ENCODE data around the gene DCAF5.
A peak's percentile ranks its signal among the peaks of the same experiment; 100 is the strongest.
"Not testable (repeated sequence)": the region's sequence is repeated elsewhere in the genome, so short reads cannot be mapped to it uniquely, and the experiment has no call there.

DCAF5 gene

DNA sequence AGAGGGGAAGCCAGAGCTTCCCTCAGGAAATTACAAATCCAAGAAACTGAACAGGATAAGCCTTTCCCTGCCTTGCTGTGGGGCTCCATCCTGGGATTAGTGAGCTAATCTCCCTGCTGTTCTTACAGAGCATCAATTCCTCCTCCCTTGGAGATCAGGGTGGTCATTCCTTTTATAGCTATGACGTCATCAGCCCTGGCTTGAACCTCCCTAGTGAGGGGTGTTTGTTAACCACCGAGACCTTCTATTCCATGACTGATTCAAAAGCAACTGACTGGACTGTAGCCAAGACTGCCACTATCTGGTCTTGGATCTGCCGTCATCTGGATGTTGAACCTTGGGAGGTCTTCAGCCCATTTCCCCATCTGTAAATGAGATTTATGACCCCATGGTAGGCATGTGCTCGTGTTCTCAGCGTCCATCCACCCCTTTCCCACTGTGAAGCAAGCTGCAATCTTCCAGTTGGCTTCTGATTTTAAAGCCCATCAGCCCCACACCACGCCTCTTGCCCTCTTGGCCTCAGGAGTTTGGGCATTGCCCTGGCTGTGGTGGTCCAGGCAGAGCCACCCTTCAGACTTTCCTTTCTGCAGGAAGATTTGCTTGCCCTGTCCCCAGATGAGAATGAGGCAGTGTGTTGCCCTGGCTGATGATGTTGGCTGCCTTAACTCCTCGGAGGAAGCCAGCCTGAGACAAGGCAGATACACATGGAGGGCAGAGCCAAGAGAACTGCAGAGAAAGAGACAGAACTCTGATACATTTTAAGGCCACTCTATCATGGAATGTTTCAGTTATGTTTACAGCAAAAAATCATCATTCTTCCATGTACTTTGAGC, 114.2 kb downstream of the DCAF5 start:
- peak; percentile 92 for DNase-seq

DNA sequence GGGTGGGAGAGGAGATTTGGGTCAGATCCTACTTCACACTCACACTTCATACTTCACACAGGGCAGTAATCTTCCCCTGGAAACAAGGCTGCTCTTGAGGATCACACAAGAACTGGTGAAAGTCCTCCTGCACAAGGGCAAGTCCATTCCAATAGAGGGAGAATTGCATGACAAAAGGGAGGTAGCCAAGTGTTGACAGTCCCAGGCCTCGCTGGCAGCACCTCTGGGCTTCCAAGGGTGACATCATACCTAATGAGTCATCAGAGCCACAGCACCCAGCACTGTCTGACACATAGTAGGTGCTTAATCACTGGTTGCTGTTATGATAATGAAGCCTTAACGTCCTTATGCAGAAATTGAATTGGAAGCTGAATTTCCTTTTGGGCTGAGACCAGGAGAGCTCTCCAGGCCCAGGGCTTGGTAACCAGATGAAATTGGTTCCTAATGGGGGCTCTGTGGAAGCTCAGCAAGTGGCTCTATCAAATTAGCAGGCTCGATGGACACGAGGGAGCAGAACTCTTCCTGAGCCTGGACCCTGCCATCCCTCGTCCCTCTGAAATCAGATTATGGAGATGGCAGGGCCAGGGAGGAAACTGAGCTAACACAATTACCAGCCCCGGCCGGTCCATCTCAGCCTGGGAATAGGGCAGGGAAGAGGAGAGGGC, 115.0 kb downstream of the DCAF5 start:
- no peak for DNase-seq

DNA sequence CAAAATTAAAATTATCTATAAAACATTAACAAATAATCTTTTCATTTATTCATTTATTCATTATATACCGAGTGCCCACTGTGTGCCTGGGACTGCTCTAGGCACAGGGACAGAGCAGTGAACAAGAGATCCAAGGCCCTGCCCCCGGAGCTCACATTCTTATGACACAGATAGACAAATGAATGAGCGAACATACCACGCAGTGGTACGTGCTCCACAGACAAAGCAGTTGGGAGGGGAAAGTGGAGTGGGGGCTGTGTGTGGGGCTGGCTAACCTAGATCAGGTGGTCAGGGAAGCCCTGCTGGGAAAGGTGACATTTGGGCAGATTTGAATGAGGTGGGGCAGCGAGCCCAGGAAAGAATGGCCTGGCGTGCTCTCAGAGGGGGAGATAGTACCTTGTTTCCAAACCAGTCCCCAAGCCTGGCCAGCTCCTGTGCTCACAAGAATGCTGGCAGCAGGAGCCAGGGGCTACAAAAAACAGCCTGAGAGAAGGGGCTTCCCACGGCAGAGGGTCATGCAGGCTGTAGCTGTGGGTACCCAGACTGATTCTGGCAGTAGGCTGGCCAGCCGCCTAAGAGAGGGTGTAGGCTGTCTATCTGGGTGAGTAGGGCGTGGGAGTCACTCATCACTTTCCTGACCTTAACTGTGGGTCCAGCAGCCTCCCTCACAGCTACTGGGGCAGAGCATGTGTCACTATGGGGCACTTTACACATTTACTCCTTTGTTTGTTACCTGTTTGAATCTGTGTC, 116.0 kb downstream of the DCAF5 start:
- DNase-seq, result no peak

DNA sequence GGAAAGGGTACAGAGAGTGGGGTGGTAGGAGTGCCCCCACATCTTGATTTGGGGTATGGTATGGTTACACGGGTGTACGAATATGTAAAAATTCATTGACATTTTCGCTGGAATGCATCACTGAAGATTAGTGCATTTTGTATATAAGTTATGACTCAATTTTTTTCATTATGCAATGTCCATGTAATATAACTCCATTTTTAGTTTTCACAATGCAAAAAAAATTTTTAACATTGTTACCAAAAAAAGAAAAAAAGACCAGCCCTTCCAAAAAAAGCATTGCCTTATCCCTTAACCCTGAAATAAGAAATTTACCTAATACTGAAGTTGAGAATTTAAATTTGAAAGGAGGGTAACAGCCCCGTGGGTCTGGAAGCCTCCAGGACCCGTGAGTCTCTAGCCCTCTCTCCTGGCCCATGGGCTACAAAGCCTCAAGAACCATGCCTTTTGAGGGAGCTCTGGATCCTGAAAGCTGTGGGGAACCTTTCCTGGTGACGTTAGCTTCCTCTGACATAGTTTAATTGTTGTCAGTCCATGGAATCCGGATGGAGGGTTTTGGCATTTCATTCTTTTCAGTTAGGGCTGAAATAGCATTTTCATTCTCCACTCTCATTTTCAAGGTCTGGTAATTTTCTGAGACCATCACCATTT, 118.2 kb downstream of the DCAF5 start:
- DNase-seq, result no peak

DNA sequence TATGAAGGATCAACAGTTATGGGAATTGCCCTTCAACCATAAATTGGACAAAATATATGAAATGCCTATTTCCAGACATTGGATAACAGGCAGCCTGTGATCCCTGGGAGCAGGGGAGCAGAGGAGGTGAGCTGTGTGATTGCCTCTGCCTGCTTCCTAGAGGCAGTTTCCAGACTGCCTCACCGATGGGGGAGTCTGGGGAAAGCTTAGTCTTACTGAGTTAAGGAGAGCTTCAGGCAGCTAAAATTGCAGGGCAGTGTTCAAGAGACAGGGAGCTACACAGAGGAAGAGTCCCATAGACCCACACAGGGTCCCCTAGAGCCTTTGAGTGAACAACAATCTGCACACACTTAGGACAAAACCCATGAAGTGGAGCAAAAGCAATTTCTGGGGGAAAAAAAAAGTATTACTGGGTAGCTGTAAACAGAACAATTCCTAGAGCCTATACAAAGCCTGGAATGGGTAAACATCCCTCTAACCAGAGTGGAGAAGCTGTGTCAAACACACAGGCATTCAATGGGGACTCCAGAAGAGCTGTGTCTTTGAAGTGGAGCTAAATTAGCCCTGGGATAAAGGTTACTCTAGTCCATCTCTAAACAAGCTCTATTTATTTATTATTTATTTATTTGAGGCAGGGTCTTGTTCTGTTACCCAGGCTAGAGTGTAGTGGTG, 125.5 kb downstream of the DCAF5 start:
- DNase-seq, result no peak

DNA sequence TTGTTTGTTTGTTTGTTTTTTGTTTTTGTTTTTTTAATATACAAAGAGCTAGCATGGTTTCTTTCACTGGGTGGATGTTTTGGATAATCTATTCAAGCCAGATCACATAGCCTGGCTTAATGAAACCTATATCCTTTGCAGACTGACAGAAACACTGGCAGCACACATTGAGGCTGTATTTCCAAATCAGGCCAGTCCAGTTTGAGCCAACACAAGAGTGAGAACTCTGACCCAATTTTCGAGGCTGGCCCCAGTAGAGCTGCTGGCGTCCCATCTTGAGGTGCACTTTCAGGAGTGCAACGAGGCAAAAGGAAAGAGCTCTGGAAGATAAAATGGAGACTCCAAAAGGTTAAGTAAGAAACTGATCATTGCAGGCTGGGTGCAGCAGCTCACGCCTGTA, 129.9 kb downstream of the DCAF5 start:
- no peak for DNase-seq

DNA sequence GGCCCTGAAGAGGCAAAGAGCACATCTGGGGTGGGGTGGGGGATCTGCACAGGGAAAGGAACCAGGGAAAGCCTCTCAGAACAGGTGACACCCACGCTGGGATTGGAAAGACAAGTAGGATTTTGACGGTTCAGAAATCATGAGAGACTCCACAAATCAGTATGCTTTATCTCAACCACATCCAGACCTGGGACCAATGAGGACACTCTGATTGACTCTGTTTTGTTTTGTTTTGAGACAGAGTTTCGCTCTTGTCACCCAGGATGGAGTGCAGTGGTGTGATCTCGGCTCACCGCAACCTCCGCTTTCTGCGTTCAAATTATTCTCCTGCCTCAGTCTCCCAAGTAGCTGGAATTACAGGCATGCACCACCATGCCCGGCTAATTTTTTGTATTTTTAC, 130.8 kb downstream of the DCAF5 start:
- DNase-seq, result not testable (repeated sequence)

DNA sequence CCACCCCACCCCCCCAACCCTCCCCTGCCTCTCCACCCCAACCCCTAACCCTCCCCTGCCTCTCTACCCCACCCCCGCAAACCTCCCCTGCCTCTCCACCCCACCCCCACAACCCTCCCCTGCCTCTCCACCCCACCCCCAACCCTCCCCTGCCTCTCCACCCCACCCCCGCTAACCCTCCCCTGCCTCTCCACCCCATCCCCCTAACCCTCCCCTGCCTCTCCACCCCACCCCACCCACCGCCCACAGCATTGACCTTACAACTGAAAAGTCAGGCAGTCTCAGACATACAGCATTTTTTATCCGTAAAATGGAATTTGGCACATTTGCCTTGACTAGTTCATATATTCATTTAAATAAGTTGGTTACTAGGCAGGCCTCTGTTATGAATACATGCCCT, 135.2 kb downstream of the DCAF5 start:
- no peak for DNase-seq

DNA sequence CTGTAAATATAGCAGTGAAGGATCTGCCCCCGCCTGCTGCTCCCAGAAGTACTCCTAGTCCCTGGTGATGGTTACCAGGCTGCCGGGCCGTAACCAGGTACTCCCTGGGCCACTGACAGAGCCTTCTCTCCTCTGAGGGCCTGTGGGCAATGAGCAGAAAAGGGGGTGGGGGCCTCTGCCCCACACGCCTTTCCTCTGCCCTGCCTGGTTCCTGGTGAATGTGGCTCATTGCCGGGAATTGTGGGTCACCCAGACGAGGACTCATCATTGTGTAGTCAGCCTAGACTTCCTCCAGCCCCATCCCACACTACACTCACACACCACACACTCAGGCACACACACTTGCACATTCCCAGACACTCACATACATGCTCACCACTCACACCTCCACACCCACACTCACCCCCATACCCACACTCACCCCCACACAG, 138.1 kb downstream of the DCAF5 start:
- no peak for DNase-seq

DNA sequence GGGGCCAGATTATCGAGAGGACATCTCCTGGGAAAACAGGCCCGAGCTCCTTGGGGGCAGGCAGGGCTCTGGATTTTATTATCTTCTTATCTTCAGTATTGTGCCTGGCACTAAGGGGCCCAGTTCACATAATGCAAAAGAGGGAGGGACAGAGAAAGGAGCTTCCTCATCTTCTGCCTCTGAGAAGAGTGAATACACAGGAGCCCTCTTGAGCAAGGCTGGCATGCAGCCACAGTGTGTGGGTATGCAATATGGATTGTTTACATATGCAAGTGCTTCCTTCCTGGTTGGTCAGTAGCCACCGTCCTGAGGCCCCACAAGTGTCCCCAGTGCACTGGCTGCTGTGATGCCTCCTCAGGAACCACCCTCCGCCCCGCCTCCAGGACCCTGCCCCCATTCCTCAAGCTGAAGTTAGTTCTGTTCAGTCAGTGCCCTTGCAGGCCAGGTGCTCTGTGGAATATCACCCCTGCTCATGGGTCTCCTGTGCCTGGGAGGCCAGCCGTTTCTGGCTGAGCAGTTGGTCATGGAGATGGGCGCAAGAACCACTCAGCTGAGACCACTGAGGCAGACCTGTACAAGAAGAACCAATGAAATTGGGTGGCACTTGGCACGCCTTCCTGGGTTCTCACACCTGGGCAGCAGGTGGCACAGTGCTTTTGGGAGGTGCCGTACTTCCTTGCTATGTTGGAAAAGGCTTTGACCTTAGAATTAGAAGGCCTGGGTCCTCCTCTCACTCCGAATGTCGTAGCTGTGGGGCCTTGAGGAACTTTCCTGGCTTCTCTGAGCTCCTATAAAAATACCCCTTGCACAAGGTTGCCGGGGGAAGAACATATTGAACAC, 138.8 kb downstream of the DCAF5 start:
- DNase-seq, result no peak

DNA sequence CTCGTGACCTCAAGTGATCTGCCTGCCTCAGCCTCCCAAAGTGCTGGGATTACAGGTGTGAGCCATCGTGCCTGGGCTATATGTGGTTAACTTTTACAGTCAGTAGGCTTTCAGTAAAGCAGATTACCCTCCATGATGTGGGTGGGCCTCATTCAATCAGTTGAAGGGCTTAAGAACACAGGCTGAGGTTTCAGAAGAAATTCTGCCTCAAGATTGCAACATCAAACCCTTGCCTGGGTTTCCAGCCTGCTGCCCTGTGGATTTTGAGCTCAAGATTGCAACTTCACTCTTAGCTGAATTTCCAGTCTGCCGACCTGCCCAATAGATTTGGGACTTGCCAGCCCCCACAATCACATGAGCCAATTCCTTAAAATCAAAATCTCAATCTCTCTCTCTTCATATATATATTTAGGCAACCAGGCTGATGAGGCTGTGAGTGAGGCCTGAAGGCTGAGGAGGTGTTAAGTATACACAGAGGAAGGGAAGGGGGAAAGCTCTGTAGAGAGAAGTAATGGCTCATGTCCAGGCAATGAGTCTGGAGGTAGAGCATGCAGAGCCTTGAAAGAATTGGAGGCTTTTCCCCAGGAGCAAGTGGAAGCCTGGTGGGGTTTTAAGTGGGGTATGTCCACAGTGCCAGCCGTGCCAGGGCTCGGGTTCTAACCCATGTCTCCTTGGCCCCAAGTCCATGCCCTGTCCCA, 140.5 kb downstream of the DCAF5 start:
- no peak for DNase-seq

DNA sequence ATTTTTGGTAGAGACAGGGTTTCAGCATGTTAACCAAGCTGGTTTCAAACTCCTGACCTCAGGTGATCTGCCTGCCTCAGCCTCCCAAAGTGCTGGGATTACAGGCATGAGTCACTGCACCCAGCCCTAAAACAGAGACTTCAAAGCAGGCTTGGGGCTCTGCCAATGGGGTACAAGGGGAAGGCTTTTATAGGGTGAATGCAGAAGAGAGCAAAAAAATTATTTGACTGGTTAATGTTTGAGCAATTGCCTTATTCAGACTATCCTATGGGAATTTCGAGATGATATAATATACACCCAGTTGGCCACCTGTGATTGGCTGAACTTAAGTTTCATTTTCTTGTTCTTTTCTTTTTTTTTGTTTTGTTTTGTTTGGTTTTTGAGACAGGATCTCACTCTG, 142.3 kb downstream of the DCAF5 start:
- DNase-seq, result no peak

DNA sequence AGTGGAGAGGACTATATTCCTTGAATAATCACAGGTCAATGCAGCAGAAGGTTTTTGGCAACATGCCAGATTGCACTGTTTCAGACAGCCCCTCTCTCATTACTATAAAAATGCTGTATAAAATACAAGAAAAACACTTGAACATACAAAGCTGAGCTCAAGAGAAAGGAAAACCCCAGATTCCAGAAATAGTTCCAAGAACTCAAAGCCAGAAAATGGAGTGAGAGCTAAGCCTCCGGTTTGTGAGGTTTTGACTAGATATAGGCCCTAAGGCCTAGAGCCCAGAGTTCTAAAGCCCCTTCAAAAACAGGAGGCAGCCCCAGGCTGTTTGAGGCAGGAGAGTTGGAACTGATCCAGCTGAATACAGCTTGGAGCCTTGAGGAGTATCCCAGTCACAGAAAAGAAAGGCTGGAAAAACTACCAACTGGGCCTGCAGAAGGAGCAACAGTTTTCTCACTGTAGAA, 144.5 kb downstream of the DCAF5 start:
- DNase-seq, result peak; percentile 13

DNA sequence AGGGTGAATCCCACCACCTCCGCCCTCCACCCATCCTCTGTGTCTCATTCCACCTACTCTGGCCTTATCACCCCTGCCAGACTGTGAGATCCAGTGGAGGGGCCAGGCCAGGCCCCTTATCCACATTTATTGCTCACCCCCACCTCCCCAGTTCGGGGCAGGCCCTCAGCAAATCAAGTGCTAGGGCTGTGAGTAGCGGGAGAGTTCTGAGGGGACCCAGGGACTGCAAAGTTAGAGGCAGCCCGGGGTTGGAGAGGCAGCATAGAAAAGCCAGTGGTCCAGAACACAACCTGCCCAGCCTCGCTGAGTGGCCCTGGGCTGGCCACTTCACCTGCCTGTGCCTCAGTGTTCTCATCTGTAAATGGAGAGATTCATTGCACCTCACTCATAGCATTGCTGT, 146.6 kb downstream of the DCAF5 start:
- no peak for DNase-seq

DNA sequence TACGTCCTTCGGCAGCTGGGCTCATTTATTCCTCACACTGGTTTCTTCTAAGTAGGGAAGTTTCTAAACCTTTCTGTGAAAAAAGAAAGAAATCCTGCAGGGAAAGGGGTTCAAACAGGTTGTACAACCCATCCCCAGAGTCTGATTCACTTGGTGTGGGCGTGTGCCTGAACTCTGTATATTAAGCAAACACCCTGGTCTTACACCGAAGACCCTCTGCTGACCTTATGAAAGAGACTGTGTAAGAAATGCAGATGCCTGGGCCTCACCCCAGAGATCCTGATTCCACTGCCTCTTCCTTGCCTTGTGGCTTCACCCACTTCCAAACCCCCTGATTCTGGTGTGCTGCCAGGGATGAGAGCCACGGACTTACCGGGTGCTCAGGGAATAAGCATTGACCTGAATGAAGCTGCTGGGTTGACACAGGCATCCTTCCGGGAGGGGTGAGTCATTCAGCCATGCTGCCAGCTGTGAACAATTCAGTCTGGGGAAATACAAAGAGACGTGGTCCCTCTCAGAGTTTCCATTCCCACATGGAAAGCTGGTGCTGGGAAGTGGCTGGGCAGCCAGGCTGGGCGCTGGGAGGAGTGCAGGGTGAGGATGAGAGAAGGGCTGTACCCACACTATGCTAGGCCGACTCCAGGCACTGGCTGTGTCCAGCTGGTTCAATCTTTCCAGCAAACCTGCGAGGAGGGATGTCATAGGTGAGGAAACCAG, 147.3 kb downstream of the DCAF5 start:
- no peak for DNase-seq

DNA sequence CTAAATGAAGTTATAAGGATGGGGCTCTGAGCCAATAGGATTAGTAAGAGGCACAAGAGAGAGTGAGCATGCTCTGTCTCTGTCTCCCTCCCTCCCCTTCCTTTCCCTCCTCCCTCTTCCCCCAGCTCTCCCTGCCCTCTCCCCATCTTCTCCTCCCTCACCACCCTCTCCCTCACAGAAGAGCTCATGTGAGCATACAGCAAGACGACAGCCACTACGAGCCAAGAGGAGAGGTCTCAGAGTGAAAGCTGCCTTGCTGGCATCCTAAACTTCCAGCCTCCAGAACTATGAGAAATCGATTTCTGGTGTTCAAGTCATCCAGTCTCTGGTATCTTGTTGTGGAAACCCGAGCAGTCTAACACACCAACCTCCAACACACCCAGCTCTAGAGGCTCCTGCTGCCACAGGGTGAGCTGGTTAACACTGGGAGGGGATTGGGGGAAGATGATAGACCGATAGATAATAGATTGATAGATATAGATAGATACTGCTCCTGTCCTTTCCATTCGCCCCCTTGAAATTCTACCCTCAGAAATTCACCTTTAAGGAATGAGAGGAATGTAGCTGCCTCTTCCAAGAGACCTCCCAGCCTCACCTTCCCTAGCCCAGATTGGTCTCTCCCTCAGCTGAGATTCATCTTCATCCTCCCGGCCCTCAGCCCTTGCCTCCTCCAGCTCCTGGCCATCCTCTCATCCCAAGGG, 148.0 kb downstream of the DCAF5 start:
- peak; percentile 46 for DNase-seq

DNA sequence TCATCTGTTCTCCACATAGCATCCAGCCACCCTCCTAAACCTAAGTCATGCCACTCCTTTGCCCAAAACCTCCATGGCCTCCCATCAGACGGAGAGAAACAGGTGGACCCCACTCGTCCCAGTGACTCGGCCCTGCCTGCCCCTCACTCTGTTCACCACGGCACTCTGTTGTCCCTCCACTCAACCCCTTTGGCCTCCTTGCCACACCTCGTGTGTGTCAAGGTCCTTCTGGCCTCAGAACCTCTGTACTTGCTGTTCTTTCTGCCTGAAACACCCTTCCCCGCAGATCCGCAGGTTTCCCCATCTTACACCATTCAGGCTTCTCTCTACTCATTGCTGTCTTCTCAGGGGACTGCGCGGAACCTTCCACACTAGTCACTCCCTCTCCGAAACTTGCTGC, 149.3 kb downstream of the DCAF5 start:
- DNase-seq, result no peak

DNA sequence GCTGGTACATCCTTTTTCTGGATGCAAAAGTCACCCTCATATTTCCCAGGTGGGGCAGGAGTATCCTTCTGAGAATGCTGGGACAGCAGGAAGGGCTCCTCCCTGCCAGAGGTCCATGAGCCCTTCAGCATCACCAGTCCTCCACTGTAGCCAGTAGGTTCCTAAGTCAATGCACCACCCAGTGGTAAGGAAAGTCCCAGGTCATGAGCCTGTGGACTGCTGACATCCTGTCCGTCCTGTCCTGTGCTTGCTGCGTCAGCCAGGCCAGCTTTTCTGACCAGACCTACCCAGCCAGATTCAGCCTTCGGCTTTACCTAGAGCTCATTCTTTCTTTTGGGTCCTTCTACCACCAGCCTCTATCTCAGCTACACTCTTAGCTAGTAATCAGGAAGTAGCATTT, 150.8 kb downstream of the DCAF5 start:
- DNase-seq, result peak; percentile 9

DNA sequence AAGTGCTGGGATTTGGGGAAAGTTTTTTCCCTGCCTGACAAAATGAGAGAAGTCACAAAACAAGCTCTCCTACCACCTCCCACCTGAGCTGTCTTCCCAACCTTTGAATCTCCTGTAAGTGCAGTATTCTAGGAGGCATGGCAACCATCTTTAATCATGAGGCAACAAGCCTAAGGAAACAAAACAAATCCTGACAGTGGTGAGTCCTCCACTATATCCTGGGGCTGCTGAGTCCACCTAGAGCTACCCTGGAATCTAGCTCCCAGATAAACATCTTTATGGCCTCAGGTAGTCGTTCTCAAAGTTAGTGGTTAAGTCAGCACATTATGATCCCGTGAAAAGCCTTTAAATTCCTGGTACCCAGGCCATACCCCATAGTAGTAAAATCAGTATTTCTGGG, 151.5 kb downstream of the DCAF5 start:
- no peak for DNase-seq
